GM18909 (cell line): ENCODE data around the gene CDK15.
"Not testable (repeated sequence)": the region's sequence is repeated elsewhere in the genome, so short reads cannot be mapped to it uniquely, and the experiment has no call there.

Experiments used
- ATAC-seq: cut with Tn5 transposase; IDR thresholded peaks from one replicate; pipeline ENCODE4 v1.9.1; 2021; ENCODE audit warnings: mild to moderate bottlenecking; ENCODE audit not compliant: unreplicated experiment, poor library complexity

Gene CDK15

GRCh38 chr2:201788371-201788770, 18.0 kb upstream of the CDK15 start:
- no peak for ATAC-seq

GRCh38 chr2:201789395-201789794, 16.9 kb upstream of the CDK15 start:
- no peak for ATAC-seq

GRCh38 chr2:201790291-201790690, 16.0 kb upstream of the CDK15 start:
- ATAC-seq: no peak

- no peak for ATAC-seq
These were observed 15.3 kb upstream of the CDK15 start for GRCh38 chr2:201790989-201791388.

GRCh38 chr2:201793631-201794030, 12.7 kb upstream of the CDK15 start:
- no peak for ATAC-seq

GRCh38 chr2:201794294-201794693, 12.0 kb upstream of the CDK15 start:
- no peak for ATAC-seq

GRCh38 chr2:201795607-201796477, 10.5 kb upstream of the CDK15 start:
- ATAC-seq: no peak

GRCh38 chr2:201796478-201796865, 9.9 kb upstream of the CDK15 start:
- no peak for ATAC-seq

- ATAC-seq: no peak
These were observed 9.0 kb upstream of the CDK15 start for GRCh38 chr2:201797175-201797840.

GRCh38 chr2:201798252-201798913, 8.0 kb upstream of the CDK15 start:
- no peak for ATAC-seq

GRCh38 chr2:201798914-201799285, 7.4 kb upstream of the CDK15 start:
- ATAC-seq: not testable (repeated sequence)

GRCh38 chr2:201807452-201807999, 1.2 kb downstream of the CDK15 start:
- no peak for ATAC-seq

- no peak for ATAC-seq
These were observed 1.7 kb downstream of the CDK15 start for GRCh38 chr2:201808027-201808426.

- no peak for ATAC-seq
These were observed 3.3 kb downstream of the CDK15 start for GRCh38 chr2:201809633-201810032.

- not testable (repeated sequence) for ATAC-seq
These were observed 4.3 kb downstream of the CDK15 start for GRCh38 chr2:201810604-201811003.

GRCh38 chr2:201813996-201814760, 7.8 kb downstream of the CDK15 start:
- ATAC-seq: no peak

GRCh38 chr2:201816657-201817575, 10.6 kb downstream of the CDK15 start:
- no peak for ATAC-seq

- ATAC-seq: no peak
These were observed 14.2 kb downstream of the CDK15 start for GRCh38 chr2:201820383-201821007.

- no peak for ATAC-seq
These were observed 14.7 kb downstream of the CDK15 start for GRCh38 chr2:201821080-201821479.
